HUDEP-2 (cell line): ENCODE results near the gene CHIC1.

Source experiments
- DNase-seq, 76 experiments: peaks; one replicate each; lab custom pipeline; 2025; ENCODE audit not compliant: unreplicated experiment in 76 of 76; lab: John Stamatoyannopoulos, UW

The CHIC1 gene

GRCh38 chrX:73728602-73729001, 165.6 kb downstream of the CHIC1 start:
- no peak for DNase-seq
